Amygdala (tissue), 56 donors: ENCODE measurements around the gene LMF1.
"Not testable (repeated sequence)": the region's sequence is repeated elsewhere in the genome, so short reads cannot be mapped to it uniquely, and the experiment has no call there.

ENCODE experiments used
- DNase-seq, 56 donors: peaks; one replicate each; lab custom pipeline; 2025; lab: John Stamatoyannopoulos, UW

Gene LMF1

GRCh38 chr16:888901-889570, 81.7 kb downstream of the LMF1 start:
- no peak for DNase-seq

GRCh38 chr16:888456-888855, 82.3 kb downstream of the LMF1 start:
- not testable (repeated sequence) for DNase-seq

- no peak for DNase-seq
These were observed 82.9 kb downstream of the LMF1 start for GRCh38 chr16:887846-888245.

GRCh38 chr16:886802-887731, 83.7 kb downstream of the LMF1 start:
- no peak for DNase-seq

- DNase-seq: peak in 17 of 56 donors; percentile 8 to 58 (median 37)
These were observed 84.7 kb downstream of the LMF1 start for GRCh38 chr16:886084-886543.

- DNase-seq: no peak
These were observed 85.4 kb downstream of the LMF1 start for GRCh38 chr16:885391-885790.

GRCh38 chr16:884232-884631, 86.6 kb downstream of the LMF1 start:
- no peak for DNase-seq

GRCh38 chr16:883781-884180, 87.0 kb downstream of the LMF1 start:
- DNase-seq: no peak

GRCh38 chr16:883340-883739, 87.4 kb downstream of the LMF1 start:
- no peak for DNase-seq

- not testable (repeated sequence) for DNase-seq
These were observed 88.1 kb downstream of the LMF1 start for GRCh38 chr16:882671-883070.

- DNase-seq: no peak
These were observed 88.5 kb downstream of the LMF1 start for GRCh38 chr16:882256-882655.

GRCh38 chr16:881219-882097, 89.3 kb downstream of the LMF1 start:
- no peak for DNase-seq

- no peak for DNase-seq
These were observed 90.2 kb downstream of the LMF1 start for GRCh38 chr16:880471-881171.

- DNase-seq: no peak
These were observed 90.8 kb downstream of the LMF1 start for GRCh38 chr16:879986-880385.

GRCh38 chr16:879461-879861, 91.3 kb downstream of the LMF1 start:
- no peak for DNase-seq

- no peak for DNase-seq
These were observed 91.9 kb downstream of the LMF1 start for GRCh38 chr16:878886-879285.

GRCh38 chr16:878072-878784, 92.6 kb downstream of the LMF1 start:
- DNase-seq: no peak

GRCh38 chr16:877242-878071, 93.3 kb downstream of the LMF1 start:
- no peak for DNase-seq
